Liver (tissue), 9 donors: ENCODE results near the gene DNM3. TPM values are rescaled to one million over a fixed set of nuclear protein-coding genes. Genes with fewer than 3 reads are reported as not detected.

Experiments used
- DNase-seq: peaks from one replicate; pipeline ENCODE4 v3.0.0-alpha.2; 2017; ENCODE audit warnings: low spot score
- H3K27ac ChIP-seq, 2 donors: one replicate each; pipeline ENCODE4 v1.7.0; 2013; ENCODE audit warnings: inconsistent platforms in 2 of 2, low read length in 2 of 2, control low read depth in 1 of 2, low read depth in 1 of 2, mild to moderate bottlenecking in 1 of 2
- H3K27me3 ChIP-seq, 4 donors: one replicate each; pipeline versions ENCODE4 v1.6.1 to v1.7.0; 2013; ENCODE audit warnings: low read length in 3 of 4, inconsistent platforms in 1 of 4, mild to moderate bottlenecking in 1 of 4, moderate library complexity in 1 of 4; ENCODE audit not compliant: control insufficient read depth in 4 of 4, insufficient read depth in 4 of 4
- H3K36me3 ChIP-seq, 4 donors: one replicate each; pipeline versions ENCODE4 v1.6.1 to v1.7.0; 2013; ENCODE audit warnings: low read length in 3 of 4, mild to moderate bottlenecking in 3 of 4, low read depth in 1 of 4, moderate library complexity in 1 of 4; ENCODE audit not compliant: control insufficient read depth in 4 of 4, insufficient read depth in 3 of 4
- H3K4me1 ChIP-seq, 4 donors: one replicate each; pipeline versions ENCODE4 v1.6.1 to v1.7.0; 2013; ENCODE audit warnings: low read length in 3 of 4, mild to moderate bottlenecking in 3 of 4, moderate library complexity in 1 of 4; ENCODE audit not compliant: control insufficient read depth in 4 of 4, insufficient read depth in 4 of 4
- H3K4me3 ChIP-seq, 3 donors: one replicate each; pipeline versions ENCODE4 v1.6.1 to v1.7.0; 2013; ENCODE audit warnings: low read length in 3 of 3, control low read depth in 1 of 3, low read depth in 1 of 3, mild to moderate bottlenecking in 1 of 3
- H3K9ac ChIP-seq, 2 donors: one replicate each; pipeline ENCODE4 v1.7.0; 2013; ENCODE audit warnings: low read length in 2 of 2, mild to moderate bottlenecking in 2 of 2, moderate library complexity in 2 of 2, control low read depth in 1 of 2, low read depth in 1 of 2
- H3K9me3 ChIP-seq, 4 donors: one replicate each; pipeline versions ENCODE4 v1.6.1 to v1.7.0; 2013; ENCODE audit warnings: low read length in 3 of 4; ENCODE audit not compliant: control insufficient read depth in 4 of 4
- ATF3 ChIP-seq: IDR thresholded peaks from 2 replicates; pipeline ENCODE4 v1.6.1; 2016; ENCODE audit warnings: antibody characterized with exemption
- EGR1 ChIP-seq, 2 donors: IDR thresholded peaks; 2 replicates each; pipeline ENCODE4 v1.6.1; 2016 to 2018; ENCODE audit warnings: antibody characterized with exemption in 2 of 2, low read depth in 2 of 2
- FOXA2 ChIP-seq: IDR thresholded peaks from 2 replicates; pipeline ENCODE4 v1.6.1; 2016; ENCODE audit warnings: antibody characterized with exemption
- GABPA ChIP-seq, 2 donors: IDR thresholded peaks in 1 of 2; conservative IDR thresholded peaks in 1 of 2; 2 replicates each; pipeline ENCODE4 v1.6.1; 2016; ENCODE audit warnings: antibody characterized with exemption in 2 of 2, mild to moderate bottlenecking in 1 of 2, moderate library complexity in 1 of 2
- HNF4A ChIP-seq, 2 donors: conservative IDR thresholded peaks; 2 replicates each; pipeline ENCODE4 v1.6.1; 2016; ENCODE audit warnings: antibody characterized with exemption in 2 of 2, mild to moderate bottlenecking in 2 of 2
- JUND ChIP-seq, 2 donors: IDR thresholded peaks; 2 replicates each; pipeline ENCODE4 v1.6.1; 2016; ENCODE audit warnings: antibody characterized with exemption in 2 of 2
- NR2F2 ChIP-seq: IDR thresholded peaks from 2 replicates; pipeline ENCODE4 v1.6.1; 2016; ENCODE audit warnings: antibody characterized with exemption
- RAD21 ChIP-seq, 2 donors: IDR thresholded peaks; 2 replicates each; pipeline ENCODE4 v1.6.1; 2016; ENCODE audit warnings: antibody characterized with exemption in 2 of 2, mild to moderate bottlenecking in 2 of 2
- RXRA ChIP-seq, 2 donors: IDR thresholded peaks; 2 replicates each; pipeline ENCODE4 v1.6.1; 2017 to 2018; ENCODE audit warnings: antibody characterized with exemption in 2 of 2, mild to moderate bottlenecking in 1 of 2
- SP1 ChIP-seq: IDR thresholded peaks from 2 replicates; pipeline ENCODE4 v1.6.1; 2018; ENCODE audit warnings: antibody characterized with exemption, mild to moderate bottlenecking
- TAF1 ChIP-seq: conservative IDR thresholded peaks from 2 replicates; pipeline ENCODE4 v1.6.1; 2016; ENCODE audit warnings: antibody characterized with exemption, mild to moderate bottlenecking
- YY1 ChIP-seq: IDR thresholded peaks from 2 replicates; pipeline ENCODE4 v1.6.1; 2016; ENCODE audit warnings: antibody characterized with exemption, mild to moderate bottlenecking
- WGBS: extraction: QIAGEN DNeasy Blood & Tissue Kit; methylation state at CpG from one replicate; pipeline ENCODE4 v1.1.7; 2013; 5-methylcytosine and 5-hydroxymethylcytosine counted together
- polyA plus RNA-seq, 2 donors: library from polyadenylated mRNA; stranded (reverse) in 1 of 2; unstranded in 1 of 2; fragments of 200-250 nt in 1 of 2; fragments of >200 nt in 1 of 2; fragmentation: Nextera tagmentation in 1 of 2; extraction: Ambion mirVana in 1 of 2; gene quantifications; one replicate each; pipeline versions ENCODE4 v1.2.1 to v1.2.3, GENCODE V29; 2013 to 2015
- total RNA-seq, 2 donors: library from RNA; depleted of rRNA; stranded (reverse); fragments of >200 nt; gene quantifications; one replicate each; pipeline ENCODE4 v1.2.3, GENCODE V29; 2014
- TF ChIP-seq, protein P1 (sequence below): IDR thresholded peaks from 2 replicates; pipeline ENCODE4 v1.6.1; 2016; ENCODE audit warnings: antibody characterized with exemption, mild to moderate bottlenecking
- TF ChIP-seq, protein P2 (sequence below): IDR thresholded peaks from 2 replicates; pipeline ENCODE4 v1.6.1; 2016; ENCODE audit warnings: antibody characterized with exemption
- donor health status: healthy.
- donor health status: healthy.
- donor health status: healthy.
- donor health status: healthy.
- donor health status: healthy.

The DNM3 gene
- total and polyA plus RNA-seq, 4 donors, result 0.08 to 3.2 (median 1.0) TPM

GRCh38 chr1:172119184-172119583 lies 277.9 kb downstream of the DNM3 start:
- Histone ChIP-seq H3K4me3 (no peak overlapping the region), H3K9ac (no peak overlapping the region), H3K4me1 (no peaks in the 10 kb centered on the region), H3K27ac (no peak overlapping the region), H3K27me3 (no peaks in the 10 kb centered on the region), H3K9me3 (no peaks in the 10 kb centered on the region), H3K36me3 (no peaks in the 10 kb centered on the region)
- no peak for TF ChIP-seq EGR1 (IDR thresholded peaks at IDR 0.05; ENCODE audit: low read depth in 2 of 2)
- TF ChIP-seq, protein P1, sequence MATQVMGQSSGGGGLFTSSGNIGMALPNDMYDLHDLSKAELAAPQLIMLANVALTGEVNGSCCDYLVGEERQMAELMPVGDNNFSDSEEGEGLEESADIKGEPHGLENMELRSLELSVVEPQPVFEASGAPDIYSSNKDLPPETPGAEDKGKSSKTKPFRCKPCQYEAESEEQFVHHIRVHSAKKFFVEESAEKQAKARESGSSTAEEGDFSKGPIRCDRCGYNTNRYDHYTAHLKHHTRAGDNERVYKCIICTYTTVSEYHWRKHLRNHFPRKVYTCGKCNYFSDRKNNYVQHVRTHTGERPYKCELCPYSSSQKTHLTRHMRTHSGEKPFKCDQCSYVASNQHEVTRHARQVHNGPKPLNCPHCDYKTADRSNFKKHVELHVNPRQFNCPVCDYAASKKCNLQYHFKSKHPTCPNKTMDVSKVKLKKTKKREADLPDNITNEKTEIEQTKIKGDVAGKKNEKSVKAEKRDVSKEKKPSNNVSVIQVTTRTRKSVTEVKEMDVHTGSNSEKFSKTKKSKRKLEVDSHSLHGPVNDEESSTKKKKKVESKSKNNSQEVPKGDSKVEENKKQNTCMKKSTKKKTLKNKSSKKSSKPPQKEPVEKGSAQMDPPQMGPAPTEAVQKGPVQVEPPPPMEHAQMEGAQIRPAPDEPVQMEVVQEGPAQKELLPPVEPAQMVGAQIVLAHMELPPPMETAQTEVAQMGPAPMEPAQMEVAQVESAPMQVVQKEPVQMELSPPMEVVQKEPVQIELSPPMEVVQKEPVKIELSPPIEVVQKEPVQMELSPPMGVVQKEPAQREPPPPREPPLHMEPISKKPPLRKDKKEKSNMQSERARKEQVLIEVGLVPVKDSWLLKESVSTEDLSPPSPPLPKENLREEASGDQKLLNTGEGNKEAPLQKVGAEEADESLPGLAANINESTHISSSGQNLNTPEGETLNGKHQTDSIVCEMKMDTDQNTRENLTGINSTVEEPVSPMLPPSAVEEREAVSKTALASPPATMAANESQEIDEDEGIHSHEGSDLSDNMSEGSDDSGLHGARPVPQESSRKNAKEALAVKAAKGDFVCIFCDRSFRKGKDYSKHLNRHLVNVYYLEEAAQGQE, result no peak
- no peak for TF ChIP-seq ATF3
- TF ChIP-seq TAF1, result no peak
- peak; percentile 89 for TF ChIP-seq NR2F2
- no peak for TF ChIP-seq JUND (IDR thresholded peaks at IDR 0.05)
- no peak for TF ChIP-seq RAD21 (IDR thresholded peaks at IDR 0.05)
- WGBS, result 93% methylated on average over 10 of the region's 10 CpGs
- no peak for DNase-seq

GRCh38 chr1:172120381-172120780 lies 279.1 kb downstream of the DNM3 start:
- DNase-seq, result no peak
- Histone ChIP-seq H3K27me3 (no peaks in the 10 kb centered on the region), H3K9ac (no peak overlapping the region), H3K9me3 (no peaks in the 10 kb centered on the region), H3K27ac (no peak overlapping the region), H3K4me1 (no peaks in the 10 kb centered on the region), H3K4me3 (no peak overlapping the region), H3K36me3 (no peaks in the 10 kb centered on the region)
- TF ChIP-seq, protein P2, sequence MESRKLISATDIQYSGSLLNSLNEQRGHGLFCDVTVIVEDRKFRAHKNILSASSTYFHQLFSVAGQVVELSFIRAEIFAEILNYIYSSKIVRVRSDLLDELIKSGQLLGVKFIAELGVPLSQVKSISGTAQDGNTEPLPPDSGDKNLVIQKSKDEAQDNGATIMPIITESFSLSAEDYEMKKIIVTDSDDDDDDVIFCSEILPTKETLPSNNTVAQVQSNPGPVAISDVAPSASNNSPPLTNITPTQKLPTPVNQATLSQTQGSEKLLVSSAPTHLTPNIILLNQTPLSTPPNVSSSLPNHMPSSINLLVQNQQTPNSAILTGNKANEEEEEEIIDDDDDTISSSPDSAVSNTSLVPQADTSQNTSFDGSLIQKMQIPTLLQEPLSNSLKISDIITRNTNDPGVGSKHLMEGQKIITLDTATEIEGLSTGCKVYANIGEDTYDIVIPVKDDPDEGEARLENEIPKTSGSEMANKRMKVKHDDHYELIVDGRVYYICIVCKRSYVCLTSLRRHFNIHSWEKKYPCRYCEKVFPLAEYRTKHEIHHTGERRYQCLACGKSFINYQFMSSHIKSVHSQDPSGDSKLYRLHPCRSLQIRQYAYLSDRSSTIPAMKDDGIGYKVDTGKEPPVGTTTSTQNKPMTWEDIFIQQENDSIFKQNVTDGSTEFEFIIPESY, result no peak
- WGBS, result 97% methylated on average over 2 of the region's 2 CpGs

DNA sequence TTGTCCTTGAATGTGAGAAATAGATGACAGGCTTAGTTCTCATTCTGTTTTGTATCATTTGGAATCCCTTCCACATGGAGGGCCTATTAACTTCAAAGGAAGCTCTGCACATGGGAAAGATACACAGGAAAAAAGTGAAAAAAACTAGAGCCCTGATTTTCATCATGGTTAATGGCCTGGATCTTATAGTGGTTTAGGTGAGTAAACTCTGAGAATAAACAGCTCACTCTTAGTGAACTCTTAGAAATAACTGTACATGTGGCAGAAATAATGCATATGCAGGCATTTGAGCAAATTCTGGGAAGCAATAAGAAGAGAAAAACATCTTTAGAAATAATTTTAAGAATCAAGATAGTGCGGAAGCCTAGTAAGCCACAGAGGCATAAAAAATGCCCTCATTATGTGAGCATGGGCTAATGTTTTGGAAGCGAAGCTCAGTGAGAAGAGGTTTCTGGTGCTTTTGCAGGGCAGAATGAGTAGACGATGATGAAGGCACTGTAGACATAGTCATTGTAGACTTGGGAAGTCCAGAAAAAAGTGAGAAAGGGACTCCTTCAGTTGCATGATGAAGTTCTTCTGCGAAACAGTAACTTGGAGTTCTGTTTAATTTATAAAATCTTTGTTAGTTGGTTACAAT lies 279.9 kb downstream of the DNM3 start:
- Histone ChIP-seq H3K9ac (no peak overlapping the region), H3K27me3 (no peaks in the 10 kb centered on the region), H3K27ac (no peak overlapping the region), H3K4me1 (no peaks in the 10 kb centered on the region), H3K36me3 (no peaks in the 10 kb centered on the region), H3K9me3 (no peaks in the 10 kb centered on the region), H3K4me3 (no peak overlapping the region)
- DNase-seq, result no peak
- WGBS, result 97% methylated on average over 4 of the region's 4 CpGs
- TF ChIP-seq, protein P1, result no peak
- TF ChIP-seq, protein P2, result no peak
- TF ChIP-seq NR2F2, result no peak
- no peak for TF ChIP-seq GABPA (IDR thresholded peaks at IDR 0.05 in 1 of 2, conservative IDR thresholded peaks at IDR 0.05 in 1 of 2)
- no peak for TF ChIP-seq RXRA (IDR thresholded peaks at IDR 0.05)
- no peak for TF ChIP-seq EGR1 (IDR thresholded peaks at IDR 0.05; ENCODE audit: low read depth in 2 of 2)
- no peak for TF ChIP-seq SP1
- TF ChIP-seq ATF3, result no peak
- no peak for TF ChIP-seq TAF1
- TF ChIP-seq FOXA2, result no peak
- no peak for TF ChIP-seq HNF4A (conservative IDR thresholded peaks at IDR 0.05)
- no peak for TF ChIP-seq YY1
- TF ChIP-seq RAD21 (IDR thresholded peaks at IDR 0.05), result no peak
- TF ChIP-seq JUND (IDR thresholded peaks at IDR 0.05), result no peak
